Measurements from ENCODE around the gene KAZN.

- TF ChIP-seq, protein P1, sequence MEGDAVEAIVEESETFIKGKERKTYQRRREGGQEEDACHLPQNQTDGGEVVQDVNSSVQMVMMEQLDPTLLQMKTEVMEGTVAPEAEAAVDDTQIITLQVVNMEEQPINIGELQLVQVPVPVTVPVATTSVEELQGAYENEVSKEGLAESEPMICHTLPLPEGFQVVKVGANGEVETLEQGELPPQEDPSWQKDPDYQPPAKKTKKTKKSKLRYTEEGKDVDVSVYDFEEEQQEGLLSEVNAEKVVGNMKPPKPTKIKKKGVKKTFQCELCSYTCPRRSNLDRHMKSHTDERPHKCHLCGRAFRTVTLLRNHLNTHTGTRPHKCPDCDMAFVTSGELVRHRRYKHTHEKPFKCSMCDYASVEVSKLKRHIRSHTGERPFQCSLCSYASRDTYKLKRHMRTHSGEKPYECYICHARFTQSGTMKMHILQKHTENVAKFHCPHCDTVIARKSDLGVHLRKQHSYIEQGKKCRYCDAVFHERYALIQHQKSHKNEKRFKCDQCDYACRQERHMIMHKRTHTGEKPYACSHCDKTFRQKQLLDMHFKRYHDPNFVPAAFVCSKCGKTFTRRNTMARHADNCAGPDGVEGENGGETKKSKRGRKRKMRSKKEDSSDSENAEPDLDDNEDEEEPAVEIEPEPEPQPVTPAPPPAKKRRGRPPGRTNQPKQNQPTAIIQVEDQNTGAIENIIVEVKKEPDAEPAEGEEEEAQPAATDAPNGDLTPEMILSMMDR (optimal IDR thresholded peaks at IDR 0.05 in 1 of 3, IDR thresholded peaks at IDR 0.05 in 1 of 3, conservative IDR thresholded peaks at IDR 0.05 in 1 of 3; ENCODE audit: extremely low read depth in 1 of 3, insufficient read depth in 2 of 3, low read length in 3 of 3) = no peak
- no peak for TF ChIP-seq EZH2 (IDR thresholded peaks at IDR 0.05; ENCODE audit: low read length)
These were observed 56.1 kb downstream of the KAZN start for GRCh38 chr1:14654554-14654953.
